ENCODE results near the gene OSTF1. TPM values are rescaled to one million over a fixed set of nuclear protein-coding genes. Genes with fewer than 3 reads are reported as not detected.

Gene OSTF1
- total RNA-seq, 4 donors from 2014 or later = 22.9 to 29.3 (median 26.9) TPM

GRCh38 chr9:75131700-75132099 lies 43.4 kb downstream of the OSTF1 start:
- 88% methylated on average over 3 of the region's 3 CpGs for WGBS
- H3K9me3 ChIP-seq = no peaks in the 10 kb centered on the region
- intact Hi-C loops (cut with DNase I) = no loop called here
- DNase-seq (ENCODE audit: extremely low spot score) = no peak
- no peak overlapping the region for H3K4me3 ChIP-seq
- H3K4me1 ChIP-seq = no peaks in the 10 kb centered on the region
- no peaks in the 10 kb centered on the region for H3K27me3 ChIP-seq
- no peak for TF ChIP-seq POLR2AphosphoS5 (IDR thresholded peaks at IDR 0.05)
- no peak for TF ChIP-seq CTCF (IDR thresholded peaks at IDR 0.05)
- H3K27ac ChIP-seq (replicated peaks in 1 of 4) = no peak overlapping the region
- H3K36me3 ChIP-seq = peaks cover 11 to 58% (median 37%) of the 10 kb centered on the region in 4 donors

- TF ChIP-seq POLR2AphosphoS5 (IDR thresholded peaks at IDR 0.05) (no peak), POLR2A (IDR thresholded peaks at IDR 0.05; ENCODE audit: low read depth) (no peak), EP300 (IDR thresholded peaks at IDR 0.05) (no peak), CTCF (IDR thresholded peaks at IDR 0.05) (no peak)
Measured at GRCh38 chr9:75132244-75132643, 43.9 kb downstream of the OSTF1 start.

GRCh38 chr9:75133396-75133795 lies 45.1 kb downstream of the OSTF1 start:
- Histone ChIP-seq H3K4me3 (no peak overlapping the region), H3K9me3 (no peaks in the 10 kb centered on the region), H3K27me3 (no peaks in the 10 kb centered on the region), H3K4me1 (no peaks in the 10 kb centered on the region), H3K36me3 (peaks cover 11 to 75% (median 51%) of the 10 kb centered on the region in 4 donors), H3K27ac (replicated peaks in 1 of 4) (no peak overlapping the region)
- WGBS = 78% methylated on average over 3 of the region's 3 CpGs
- no peak for TF ChIP-seq CTCF (IDR thresholded peaks at IDR 0.05)
- no peak for TF ChIP-seq POLR2AphosphoS5 (IDR thresholded peaks at IDR 0.05)
- no peak for TF ChIP-seq POLR2A (IDR thresholded peaks at IDR 0.05; ENCODE audit: low read depth)
- no peak for TF ChIP-seq EP300 (IDR thresholded peaks at IDR 0.05)
- intact Hi-C loops (cut with DNase I) = no loop called here
- DNase-seq (ENCODE audit: extremely low spot score) = no peak

More at GRCh38 chr9:75132244-75132643, 43.9 kb downstream of the OSTF1 start:
- DNase-seq (ENCODE audit: extremely low spot score) = no peak
- intact Hi-C loops (cut with DNase I) = no loop called here
- Histone ChIP-seq H3K9me3 (no peaks in the 10 kb centered on the region), H3K4me3 (no peak overlapping the region), H3K27me3 (no peaks in the 10 kb centered on the region), H3K27ac (replicated peaks in 1 of 4) (no peak overlapping the region), H3K4me1 (no peaks in the 10 kb centered on the region), H3K36me3 (peaks cover 11 to 64% (median 41%) of the 10 kb centered on the region in 4 donors)
- WGBS = 82% methylated on average over 3 of the region's 4 CpGs

- no peak overlapping the region for H3K27ac ChIP-seq (replicated peaks in 1 of 4)
- intact Hi-C loops (cut with DNase I) = no loop called here
- H3K27me3 ChIP-seq = no peaks in the 10 kb centered on the region
- H3K4me1 ChIP-seq = no peaks in the 10 kb centered on the region
- H3K4me3 ChIP-seq = no peak overlapping the region
- no peak for DNase-seq (ENCODE audit: extremely low spot score)
- H3K9me3 ChIP-seq = no peaks in the 10 kb centered on the region
- peaks cover 11 to 72% (median 51%) of the 10 kb centered on the region in 4 donors for H3K36me3 ChIP-seq
- 100% methylated on average over 2 of the region's 2 CpGs for WGBS
- TF ChIP-seq EP300 (IDR thresholded peaks at IDR 0.05) (no peak), POLR2AphosphoS5 (IDR thresholded peaks at IDR 0.05) (no peak), CTCF (IDR thresholded peaks at IDR 0.05) (no peak)
Measured at GRCh38 chr9:75134495-75134894, 46.2 kb downstream of the OSTF1 start.

GRCh38 chr9:75138260-75139040 lies 50.1 kb downstream of the OSTF1 start:
- Histone ChIP-seq H3K4me3 (no peak overlapping the region), H3K9me3 (no peaks in the 10 kb centered on the region), H3K27me3 (no peaks in the 10 kb centered on the region), H3K36me3 (peaks cover 2 to 78% (median 58%) of the 10 kb centered on the region in 4 donors), H3K27ac (replicated peaks in 1 of 4) (no peak overlapping the region), H3K4me1 (no peaks in the 10 kb centered on the region)
- DNase-seq (ENCODE audit: extremely low spot score) = no peak
- intact Hi-C loops (cut with DNase I) = no loop called here
- 82% methylated on average over 1 of the region's 1 CpG for WGBS
- TF ChIP-seq EP300 (IDR thresholded peaks at IDR 0.05) (no peak), POLR2AphosphoS5 (IDR thresholded peaks at IDR 0.05) (no peak), CTCF (IDR thresholded peaks at IDR 0.05) (no peak), POLR2A (IDR thresholded peaks at IDR 0.05; ENCODE audit: low read depth) (no peak)

Measured in esophagus muscularis mucosa (tissue), 4 donors.